Neural cell (in vitro differentiated cells): Measurements from ENCODE around the gene ABI2. TPM values are rescaled to one million over a fixed set of nuclear protein-coding genes. Genes with fewer than 3 reads are reported as not detected.
"Not testable (repeated sequence)": the region's sequence is repeated elsewhere in the genome, so short reads cannot be mapped to it uniquely, and the experiment has no call there.

Experiments used
- H2AFZ ChIP-seq: fragments of 200-600, 300-800 bp; sonication (generic), shearing (Covaris generic); 2 replicates; pipeline ENCODE4 v1.6.0; 2014; ENCODE audit warnings: low read depth, mild to moderate bottlenecking, antibody characterized with exemption, low read length, moderate library complexity
- H3F3A ChIP-seq: fragments of 200-600 bp; shearing (Covaris generic); 2 replicates; pipeline ENCODE4 v1.6.1; 2016; ENCODE audit warnings: mild to moderate bottlenecking, moderate library complexity, mixed read lengths, antibody characterized with exemption, low read length; ENCODE audit not compliant: insufficient read depth, poor library complexity, severe bottlenecking
- H3K27ac ChIP-seq: fragments of 200-600, 300-800 bp; sonication (generic), shearing (Covaris generic); 2 replicates; pipeline ENCODE4 v1.5.1; 2014; ENCODE audit warnings: mild to moderate bottlenecking, low read length, moderate library complexity
- H3K27me3 ChIP-seq: fragments of 300-800, 200-600 bp; sonication (generic), shearing (Covaris generic); 2 replicates; pipeline ENCODE4 v1.6.0; 2014; ENCODE audit warnings: mild to moderate bottlenecking, low read depth, low read length, moderate library complexity; ENCODE audit not compliant: insufficient read depth
- H3K36me3 ChIP-seq: fragments of 300-800, 200-600 bp; sonication (generic), shearing (Covaris generic); 2 replicates; pipeline ENCODE4 v1.5.1; 2014; ENCODE audit warnings: mild to moderate bottlenecking, antibody characterized with exemption, low read length, moderate library complexity; ENCODE audit not compliant: insufficient read depth
- H3K4me2 ChIP-seq: fragments of 300-800, 200-600 bp; sonication (generic), shearing (Covaris generic); 2 replicates; pipeline ENCODE4 v1.6.0; 2014; ENCODE audit warnings: mild to moderate bottlenecking, low read length
- H3K4me3 ChIP-seq: fragments of 300-800, 200-600 bp; sonication (generic), shearing (Covaris generic); 2 replicates; pipeline ENCODE4 v1.5.1; 2014; ENCODE audit warnings: mild to moderate bottlenecking, low read length, moderate library complexity
- H3K79me2 ChIP-seq: fragments of 200-600 bp; shearing (Covaris generic); replicated peaks from 2 replicates; pipeline ENCODE4 v1.6.0; 2014; ENCODE audit warnings: mild to moderate bottlenecking, low read length, moderate library complexity; ENCODE audit not compliant: insufficient read depth
- H3K9ac ChIP-seq: fragments of 300-800, 200-600 bp; sonication (generic), shearing (Covaris generic); 2 replicates; pipeline ENCODE4 v1.6.1; 2016; ENCODE audit warnings: mild to moderate bottlenecking, low read length, mixed read lengths
- H3K9me2 ChIP-seq: fragments of 200-600 bp; shearing (Covaris generic); 2 replicates; pipeline ENCODE4 v1.6.1; 2016; ENCODE audit warnings: mild to moderate bottlenecking, low read length, mixed read lengths; ENCODE audit not compliant: insufficient read depth
- H3K9me3 ChIP-seq: fragments of 200-600, 300-800 bp; sonication (generic), shearing (Covaris generic); 2 replicates; pipeline ENCODE4 v1.6.1; 2016; ENCODE audit warnings: mild to moderate bottlenecking, mixed run types, low read length, moderate library complexity, mixed read lengths
- H4K20me1 ChIP-seq: fragments of 200-600 bp; shearing (Covaris generic); 2 replicates; pipeline ENCODE4 v1.6.1; 2016; ENCODE audit warnings: mild to moderate bottlenecking, mixed run types; ENCODE audit not compliant: insufficient read depth
- CTCF ChIP-seq: fragments of 450-650 bp; IDR thresholded peaks from 2 replicates; pipeline ENCODE4 v1.5.1; 2014; ENCODE audit warnings: antibody characterized with exemption, mild to moderate bottlenecking, moderate library complexity; ENCODE audit not compliant: poor library complexity, severe bottlenecking
- EP300 ChIP-seq: fragments of 450-650 bp; conservative IDR thresholded peaks from 2 replicates; pipeline ENCODE4 v1.6.1; 2014; ENCODE audit warnings: antibody characterized with exemption, mild to moderate bottlenecking, moderate library complexity; ENCODE audit not compliant: poor library complexity, severe bottlenecking
- EZH2 ChIP-seq: fragments of 200-600, 300-800 bp; shearing (Covaris generic), sonication (generic); IDR thresholded peaks from 2 replicates; pipeline ENCODE4 v1.6.1; 2014; ENCODE audit warnings: antibody characterized with exemption, low read length, borderline replicate concordance, mild to moderate bottlenecking; ENCODE audit not compliant: insufficient read depth, poor library complexity, severe bottlenecking
- MXI1 ChIP-seq: fragments of 450-650 bp; conservative IDR thresholded peaks from 2 replicates; pipeline ENCODE4 v1.6.1; 2014; ENCODE audit warnings: antibody characterized with exemption, mild to moderate bottlenecking; ENCODE audit not compliant: poor library complexity, severe bottlenecking
- POLR2AphosphoS5 ChIP-seq: IDR thresholded peaks from 2 replicates; pipeline ENCODE4 v1.6.1; 2012
- RAD21 ChIP-seq: fragments of 450-650 bp; conservative IDR thresholded peaks from 2 replicates; pipeline ENCODE4 v1.6.1; 2014; ENCODE audit warnings: antibody characterized with exemption, mild to moderate bottlenecking, moderate library complexity
- SMC3 ChIP-seq: fragments of 450-650 bp; conservative IDR thresholded peaks from 2 replicates; pipeline ENCODE4 v1.6.1; 2014; ENCODE audit warnings: antibody characterized with exemption, mild to moderate bottlenecking, moderate library complexity; ENCODE audit not compliant: poor library complexity
- TAF1 ChIP-seq: IDR thresholded peaks from 2 replicates; pipeline ENCODE4 v1.6.1; 2012; ENCODE audit warnings: low read depth
- polyA plus RNA-seq: library from polyadenylated mRNA; depleted of rRNA; stranded (reverse); fragments of >200 nt; gene quantifications from 2 replicates; pipeline ENCODE4 v1.2.3, GENCODE V29; 2014
- TF ChIP-seq, protein P1 (sequence below): IDR thresholded peaks from 2 replicates; pipeline ENCODE4 v1.6.1; 2012; ENCODE audit warnings: borderline replicate concordance

Gene ABI2
- polyA plus RNA-seq, 1 donor from 2014 or later, result 128 TPM

DNA sequence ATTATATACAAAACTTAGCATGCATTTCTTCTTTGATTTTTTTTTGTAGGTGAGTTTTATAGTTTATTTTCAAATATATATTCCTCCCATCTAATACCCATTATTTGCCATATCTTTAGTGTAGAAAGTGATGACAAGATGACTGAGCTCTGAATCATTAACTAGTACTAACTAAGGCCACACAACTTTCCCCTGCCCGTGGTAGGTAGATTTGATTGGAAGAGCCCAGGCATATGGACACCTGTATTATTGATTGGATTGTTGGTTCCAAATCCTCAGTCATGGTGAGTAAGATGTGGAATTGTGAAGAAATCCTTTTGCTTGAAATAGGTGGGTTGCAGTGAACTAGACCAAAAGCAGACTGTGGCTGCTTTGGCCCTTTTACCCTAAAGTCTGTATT lies 54.8 kb downstream of the ABI2 start:
- Histone ChIP-seq H3K9ac (no peak overlapping the region), H4K20me1 (peaks cover 5% of the 10 kb centered on the region), H3K4me2 (no peak overlapping the region), H3F3A (no peaks in the 10 kb centered on the region), H3K27me3 (no peaks in the 10 kb centered on the region), H3K9me3 (no peaks in the 10 kb centered on the region), H3K79me2 (peaks cover 15% of the 10 kb centered on the region), H3K27ac (no peak overlapping the region), H2AFZ (no peak overlapping the region), H3K9me2 (no peaks in the 10 kb centered on the region), H3K36me3 (no peaks in the 10 kb centered on the region), H3K4me3 (no peak overlapping the region)
- TF ChIP-seq EZH2, result no peak
- no peak for TF ChIP-seq POLR2AphosphoS5
- TF ChIP-seq EP300, result no peak
- TF ChIP-seq, protein P1, sequence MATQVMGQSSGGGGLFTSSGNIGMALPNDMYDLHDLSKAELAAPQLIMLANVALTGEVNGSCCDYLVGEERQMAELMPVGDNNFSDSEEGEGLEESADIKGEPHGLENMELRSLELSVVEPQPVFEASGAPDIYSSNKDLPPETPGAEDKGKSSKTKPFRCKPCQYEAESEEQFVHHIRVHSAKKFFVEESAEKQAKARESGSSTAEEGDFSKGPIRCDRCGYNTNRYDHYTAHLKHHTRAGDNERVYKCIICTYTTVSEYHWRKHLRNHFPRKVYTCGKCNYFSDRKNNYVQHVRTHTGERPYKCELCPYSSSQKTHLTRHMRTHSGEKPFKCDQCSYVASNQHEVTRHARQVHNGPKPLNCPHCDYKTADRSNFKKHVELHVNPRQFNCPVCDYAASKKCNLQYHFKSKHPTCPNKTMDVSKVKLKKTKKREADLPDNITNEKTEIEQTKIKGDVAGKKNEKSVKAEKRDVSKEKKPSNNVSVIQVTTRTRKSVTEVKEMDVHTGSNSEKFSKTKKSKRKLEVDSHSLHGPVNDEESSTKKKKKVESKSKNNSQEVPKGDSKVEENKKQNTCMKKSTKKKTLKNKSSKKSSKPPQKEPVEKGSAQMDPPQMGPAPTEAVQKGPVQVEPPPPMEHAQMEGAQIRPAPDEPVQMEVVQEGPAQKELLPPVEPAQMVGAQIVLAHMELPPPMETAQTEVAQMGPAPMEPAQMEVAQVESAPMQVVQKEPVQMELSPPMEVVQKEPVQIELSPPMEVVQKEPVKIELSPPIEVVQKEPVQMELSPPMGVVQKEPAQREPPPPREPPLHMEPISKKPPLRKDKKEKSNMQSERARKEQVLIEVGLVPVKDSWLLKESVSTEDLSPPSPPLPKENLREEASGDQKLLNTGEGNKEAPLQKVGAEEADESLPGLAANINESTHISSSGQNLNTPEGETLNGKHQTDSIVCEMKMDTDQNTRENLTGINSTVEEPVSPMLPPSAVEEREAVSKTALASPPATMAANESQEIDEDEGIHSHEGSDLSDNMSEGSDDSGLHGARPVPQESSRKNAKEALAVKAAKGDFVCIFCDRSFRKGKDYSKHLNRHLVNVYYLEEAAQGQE, result no peak
- no peak for TF ChIP-seq SMC3
- TF ChIP-seq RAD21, result no peak
- no peak for TF ChIP-seq MXI1
- TF ChIP-seq TAF1, result no peak
- TF ChIP-seq CTCF, result no peak

- H3F3A ChIP-seq, H3K4me2 ChIP-seq, H2AFZ ChIP-seq, H3K4me3 ChIP-seq, H3K9me3 ChIP-seq, H3K36me3 ChIP-seq, H3K27me3 ChIP-seq, H3K27ac ChIP-seq, H3K9ac ChIP-seq, H3K9me2 ChIP-seq, H4K20me1 ChIP-seq, H3K79me2 ChIP-seq: not testable (repeated sequence)
Measured at GRCh38 chr2:203388153-203388552, 60.0 kb downstream of the ABI2 start.

GRCh38 chr2:203394519-203395227 lies 66.5 kb downstream of the ABI2 start:
- Histone ChIP-seq H3K27me3 (no peaks in the 10 kb centered on the region), H3K4me2 (no peak overlapping the region), H4K20me1 (no peaks in the 10 kb centered on the region), H3K9me2 (no peaks in the 10 kb centered on the region), H3K9ac (no peak overlapping the region), H3K4me3 (no peak overlapping the region), H3F3A (no peaks in the 10 kb centered on the region), H3K36me3 (peaks cover 21% of the 10 kb centered on the region), H3K9me3 (no peaks in the 10 kb centered on the region), H2AFZ (no peak overlapping the region), H3K79me2 (no peaks in the 10 kb centered on the region), H3K27ac (no peak overlapping the region)
- TF ChIP-seq POLR2AphosphoS5 (no peak), RAD21 (no peak), SMC3 (no peak), TAF1 (no peak), MXI1 (no peak)
- TF ChIP-seq, protein P1, result no peak
